HepG2 (cell line): ENCODE results near the gene DPP7. TPM values are rescaled to one million over a fixed set of nuclear protein-coding genes. Genes with fewer than 3 reads are reported as not detected.

Experiments
- AHR ChIP-seq: IDR thresholded peaks from 2 replicates; pipeline ENCODE4 v1.6.1; 2018; ENCODE audit warnings: missing genetic modification reagents, missing compliant biosample characterization
- CREB1 ChIP-seq, 2 experiments: fragments of 450-650 bp in 1 of 2; IDR thresholded peaks; 2 replicates each; pipeline ENCODE4 v1.6.1; 2016 to 2017; ENCODE audit warnings: control low read depth in 1 of 2, mild to moderate bottlenecking in 1 of 2, missing compliant biosample characterization in 1 of 2, missing genetic modification characterization in 1 of 2
- FOXO1 ChIP-seq: sonication (generic); formaldehyde crosslinking; IDR thresholded peaks from 2 replicates; pipeline ENCODE4 v1.4.0; 2020; ENCODE audit warnings: missing genetic modification reagents
- KDM3A ChIP-seq: IDR thresholded peaks from 2 replicates; pipeline ENCODE4 v1.6.1; 2018; ENCODE audit warnings: low read depth, missing compliant biosample characterization
- KDM5A ChIP-seq: fragments of 200-600 bp; sonication (generic); IDR thresholded peaks from 2 replicates; pipeline ENCODE4 v1.7.0; 2018; ENCODE audit warnings: antibody characterized with exemption, mild to moderate bottlenecking, low read length, borderline replicate concordance
- PCBP1 ChIP-seq: fragments of 200-400 bp; formaldehyde crosslinking; IDR thresholded peaks from 2 replicates; pipeline ENCODE4 v1.6.1; 2017; ENCODE audit warnings: mild to moderate bottlenecking, low read depth, low read length, borderline replicate concordance
- PITX1 ChIP-seq: sonication (generic); formaldehyde crosslinking; IDR thresholded peaks from 2 replicates; pipeline ENCODE4 v1.5.1; 2020; ENCODE audit warnings: mild to moderate bottlenecking, missing genetic modification reagents
- RORA ChIP-seq: sonication (generic); formaldehyde crosslinking; IDR thresholded peaks from 2 replicates; pipeline ENCODE4 v1.5.0; 2020; ENCODE audit warnings: mild to moderate bottlenecking, missing genetic modification reagents, moderate library complexity
- SNAPC2 ChIP-seq: sonication (generic); formaldehyde crosslinking; IDR thresholded peaks from 2 replicates; pipeline ENCODE4 v1.8.1; 2022; ENCODE audit warnings: mild to moderate bottlenecking, missing genetic modification reagents
- TAF15 ChIP-seq: fragments of 200-400 bp; formaldehyde crosslinking; IDR thresholded peaks from one replicate; pipeline ENCODE4 v1.6.1; 2018; ENCODE audit warnings: mild to moderate bottlenecking, low read depth, low read length; ENCODE audit not compliant: poor library complexity, severe bottlenecking
- TEAD3 ChIP-seq: optimal IDR thresholded peaks from 2 replicates; pipeline ENCODE3; 2016; ENCODE audit warnings: borderline replicate concordance
- ZNF496 ChIP-seq: sonication (generic); formaldehyde crosslinking; IDR thresholded peaks from 2 replicates; pipeline ENCODE4 v1.8.1; 2023; ENCODE audit warnings: mild to moderate bottlenecking, moderate library complexity, missing genetic modification reagents; ENCODE audit not compliant: insufficient replicate concordance
- ZNF720 ChIP-seq: sonication (generic); formaldehyde crosslinking; IDR thresholded peaks from 2 replicates; pipeline ENCODE4 v1.4.0; 2020; ENCODE audit warnings: missing genetic modification reagents
- polyA plus RNA-seq, 8 experiments: library from polyadenylated mRNA; depleted of rRNA in 3 of 8; stranded (reverse) in 7 of 8; unstranded in 1 of 8; fragments of >200 nt; fragmentation: Illumina TruSeq in 4 of 8; extraction: Trizol in 4 of 8; gene quantifications; 2 replicates each; pipeline versions ENCODE4 v1.2.1 to v1.2.3, GENCODE V29; 2011 to 2016; ENCODE audit warnings: low read depth in 4 of 8, missing spikeins in 1 of 8, mixed read lengths in 1 of 8; ENCODE audit not compliant: insufficient read depth in 1 of 8
- total RNA-seq, 5 experiments: library from RNA; depleted of rRNA; stranded (reverse); fragments of >200 nt; fragmentation: Illumina TruSeq; extraction: Trizol; gene quantifications; 2 replicates each; pipeline ENCODE4 v1.2.3, GENCODE V29; 2016; ENCODE audit warnings: low read depth in 1 of 5
- TF ChIP-seq, protein P1 (sequence below): sonication (generic); formaldehyde crosslinking; IDR thresholded peaks from 2 replicates; pipeline ENCODE4 v1.5.0; 2020; ENCODE audit warnings: mild to moderate bottlenecking, missing genetic modification reagents, borderline replicate concordance
- TF ChIP-seq, protein P2 (sequence below): sonication (generic); formaldehyde crosslinking; IDR thresholded peaks from 2 replicates; pipeline ENCODE4 v1.5.1; 2020; ENCODE audit warnings: missing genetic modification reagents, mild to moderate bottlenecking, borderline replicate concordance
- TF ChIP-seq, protein P3 (sequence below): sonication (generic); formaldehyde crosslinking; IDR thresholded peaks from 2 replicates; pipeline ENCODE4 v1.4.0; 2020; ENCODE audit warnings: mild to moderate bottlenecking, missing genetic modification reagents
- TF ChIP-seq, protein P4 (sequence below): sonication (generic); formaldehyde crosslinking; IDR thresholded peaks from 2 replicates; pipeline ENCODE4 v1.9.0; 2022; ENCODE audit warnings: missing genetic modification reagents, mild to moderate bottlenecking, borderline replicate concordance
- TF ChIP-seq, protein P5 (sequence below): sonication (generic); formaldehyde crosslinking; IDR thresholded peaks from 2 replicates; pipeline ENCODE4 v1.5.0; 2020; ENCODE audit warnings: missing genetic modification reagents

Gene DPP7
- total and polyA plus RNA-seq, 2 of the 13 experiments (the other 11 are each of a cell fraction or from before 2014, with no cell fraction given) = 1.2 to 4.5 TPM

DNA sequence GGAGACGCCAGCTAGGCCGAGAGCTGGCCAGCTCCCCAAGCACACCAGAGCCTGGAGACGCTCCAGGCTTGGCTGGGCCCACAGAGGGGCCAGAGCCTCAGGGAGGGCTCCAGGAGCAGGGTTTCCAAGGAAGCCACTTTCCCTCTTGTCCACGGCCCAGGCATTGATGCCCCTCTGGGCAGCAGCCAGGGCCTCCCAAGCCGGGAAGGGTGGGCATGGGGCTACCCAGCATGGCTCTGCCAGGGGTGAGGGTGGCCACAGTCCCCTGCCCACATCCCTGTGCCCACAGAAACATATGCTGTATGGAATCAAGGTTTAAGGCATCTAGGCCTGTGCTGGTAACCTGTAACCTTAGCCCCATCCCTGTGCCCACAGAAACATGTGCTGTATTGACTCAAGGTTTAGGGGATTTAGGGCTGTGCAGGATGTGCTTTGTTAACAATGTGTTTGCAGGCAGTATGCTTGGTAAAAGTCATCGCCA, 1.5 kb upstream of the DPP7 start (continued):
- TF ChIP-seq, protein P1, sequence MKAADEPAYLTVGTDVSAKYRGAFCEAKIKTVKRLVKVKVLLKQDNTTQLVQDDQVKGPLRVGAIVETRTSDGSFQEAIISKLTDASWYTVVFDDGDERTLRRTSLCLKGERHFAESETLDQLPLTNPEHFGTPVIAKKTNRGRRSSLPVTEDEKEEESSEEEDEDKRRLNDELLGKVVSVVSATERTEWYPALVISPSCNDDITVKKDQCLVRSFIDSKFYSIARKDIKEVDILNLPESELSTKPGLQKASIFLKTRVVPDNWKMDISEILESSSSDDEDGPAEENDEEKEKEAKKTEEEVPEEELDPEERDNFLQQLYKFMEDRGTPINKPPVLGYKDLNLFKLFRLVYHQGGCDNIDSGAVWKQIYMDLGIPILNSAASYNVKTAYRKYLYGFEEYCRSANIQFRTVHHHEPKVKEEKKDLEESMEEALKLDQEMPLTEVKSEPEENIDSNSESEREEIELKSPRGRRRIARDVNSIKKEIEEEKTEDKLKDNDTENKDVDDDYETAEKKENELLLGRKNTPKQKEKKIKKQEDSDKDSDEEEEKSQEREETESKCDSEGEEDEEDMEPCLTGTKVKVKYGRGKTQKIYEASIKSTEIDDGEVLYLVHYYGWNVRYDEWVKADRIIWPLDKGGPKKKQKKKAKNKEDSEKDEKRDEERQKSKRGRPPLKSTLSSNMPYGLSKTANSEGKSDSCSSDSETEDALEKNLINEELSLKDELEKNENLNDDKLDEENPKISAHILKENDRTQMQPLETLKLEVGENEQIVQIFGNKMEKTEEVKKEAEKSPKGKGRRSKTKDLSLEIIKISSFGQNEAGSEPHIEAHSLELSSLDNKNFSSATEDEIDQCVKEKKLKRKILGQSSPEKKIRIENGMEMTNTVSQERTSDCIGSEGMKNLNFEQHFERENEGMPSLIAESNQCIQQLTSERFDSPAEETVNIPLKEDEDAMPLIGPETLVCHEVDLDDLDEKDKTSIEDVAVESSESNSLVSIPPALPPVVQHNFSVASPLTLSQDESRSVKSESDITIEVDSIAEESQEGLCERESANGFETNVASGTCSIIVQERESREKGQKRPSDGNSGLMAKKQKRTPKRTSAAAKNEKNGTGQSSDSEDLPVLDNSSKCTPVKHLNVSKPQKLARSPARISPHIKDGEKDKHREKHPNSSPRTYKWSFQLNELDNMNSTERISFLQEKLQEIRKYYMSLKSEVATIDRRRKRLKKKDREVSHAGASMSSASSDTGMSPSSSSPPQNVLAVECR (CRISPR knock-in tag) = peak; percentile 8; the same call in 1 of the 2 replicates
- TF ChIP-seq RORA (CRISPR knock-in tag) (no peak), KDM5A (no peak), CREB1 (IDR thresholded peaks at IDR 0.05) (no peak), CREB1 (CRISPR knock-in tag; IDR thresholded peaks at IDR 0.05) (no peak), ZNF496 (CRISPR knock-in tag) (no peak), TAF15 (no peak), FOXO1 (no peak), ZNF720 (CRISPR knock-in tag) (no peak), PITX1 (peak; percentile 96), KDM3A (CRISPR knock-in tag) (no peak), SNAPC2 (no peak), TEAD3 (CRISPR knock-in tag) (no peak), AHR (no peak), PCBP1 (no peak)
- TF ChIP-seq, protein P2, sequence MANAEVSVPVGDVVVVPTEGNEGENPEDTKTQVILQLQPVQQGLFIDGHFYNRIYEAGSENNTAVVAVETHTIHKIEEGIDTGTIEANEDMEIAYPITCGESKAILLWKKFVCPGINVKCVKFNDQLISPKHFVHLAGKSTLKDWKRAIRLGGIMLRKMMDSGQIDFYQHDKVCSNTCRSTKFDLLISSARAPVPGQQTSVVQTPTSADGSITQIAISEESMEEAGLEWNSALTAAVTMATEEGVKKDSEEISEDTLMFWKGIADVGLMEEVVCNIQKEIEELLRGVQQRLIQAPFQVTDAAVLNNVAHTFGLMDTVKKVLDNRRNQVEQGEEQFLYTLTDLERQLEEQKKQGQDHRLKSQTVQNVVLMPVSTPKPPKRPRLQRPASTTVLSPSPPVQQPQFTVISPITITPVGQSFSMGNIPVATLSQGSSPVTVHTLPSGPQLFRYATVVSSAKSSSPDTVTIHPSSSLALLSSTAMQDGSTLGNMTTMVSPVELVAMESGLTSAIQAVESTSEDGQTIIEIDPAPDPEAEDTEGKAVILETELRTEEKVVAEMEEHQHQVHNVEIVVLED (CRISPR knock-in tag) = no peak
- TF ChIP-seq, protein P3, sequence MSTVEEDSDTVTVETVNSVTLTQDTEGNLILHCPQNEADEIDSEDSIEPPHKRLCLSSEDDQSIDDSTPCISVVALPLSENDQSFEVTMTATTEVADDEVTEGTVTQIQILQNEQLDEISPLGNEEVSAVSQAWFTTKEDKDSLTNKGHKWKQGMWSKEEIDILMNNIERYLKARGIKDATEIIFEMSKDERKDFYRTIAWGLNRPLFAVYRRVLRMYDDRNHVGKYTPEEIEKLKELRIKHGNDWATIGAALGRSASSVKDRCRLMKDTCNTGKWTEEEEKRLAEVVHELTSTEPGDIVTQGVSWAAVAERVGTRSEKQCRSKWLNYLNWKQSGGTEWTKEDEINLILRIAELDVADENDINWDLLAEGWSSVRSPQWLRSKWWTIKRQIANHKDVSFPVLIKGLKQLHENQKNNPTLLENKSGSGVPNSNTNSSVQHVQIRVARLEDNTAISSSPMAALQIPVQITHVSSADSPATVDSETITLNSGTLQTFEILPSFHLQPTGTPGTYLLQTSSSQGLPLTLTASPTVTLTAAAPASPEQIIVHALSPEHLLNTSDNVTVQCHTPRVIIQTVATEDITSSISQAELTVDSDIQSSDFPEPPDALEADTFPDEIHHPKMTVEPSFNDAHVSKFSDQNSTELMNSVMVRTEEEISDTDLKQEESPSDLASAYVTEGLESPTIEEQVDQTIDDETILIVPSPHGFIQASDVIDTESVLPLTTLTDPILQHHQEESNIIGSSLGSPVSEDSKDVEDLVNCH (CRISPR knock-in tag) = no peak
- TF ChIP-seq, protein P4, sequence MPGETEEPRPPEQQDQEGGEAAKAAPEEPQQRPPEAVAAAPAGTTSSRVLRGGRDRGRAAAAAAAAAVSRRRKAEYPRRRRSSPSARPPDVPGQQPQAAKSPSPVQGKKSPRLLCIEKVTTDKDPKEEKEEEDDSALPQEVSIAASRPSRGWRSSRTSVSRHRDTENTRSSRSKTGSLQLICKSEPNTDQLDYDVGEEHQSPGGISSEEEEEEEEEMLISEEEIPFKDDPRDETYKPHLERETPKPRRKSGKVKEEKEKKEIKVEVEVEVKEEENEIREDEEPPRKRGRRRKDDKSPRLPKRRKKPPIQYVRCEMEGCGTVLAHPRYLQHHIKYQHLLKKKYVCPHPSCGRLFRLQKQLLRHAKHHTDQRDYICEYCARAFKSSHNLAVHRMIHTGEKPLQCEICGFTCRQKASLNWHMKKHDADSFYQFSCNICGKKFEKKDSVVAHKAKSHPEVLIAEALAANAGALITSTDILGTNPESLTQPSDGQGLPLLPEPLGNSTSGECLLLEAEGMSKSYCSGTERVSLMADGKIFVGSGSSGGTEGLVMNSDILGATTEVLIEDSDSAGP (CRISPR knock-in tag) = no peak
- TF ChIP-seq, protein P5, sequence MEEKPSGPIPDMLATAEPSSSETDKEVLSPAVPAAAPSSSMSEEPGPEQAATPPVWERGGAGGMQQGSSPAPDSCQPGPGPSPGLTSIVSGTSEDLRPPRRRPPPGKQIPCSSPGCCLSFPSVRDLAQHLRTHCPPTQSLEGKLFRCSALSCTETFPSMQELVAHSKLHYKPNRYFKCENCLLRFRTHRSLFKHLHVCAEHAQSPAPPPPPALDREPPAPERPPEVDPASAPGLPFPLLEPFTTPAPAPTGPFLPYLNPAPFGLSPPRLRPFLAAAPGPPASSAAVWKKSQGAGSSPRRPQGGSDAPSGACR = no peak
